Loucy (cell line): ENCODE data around the gene RYR2.
"Not testable (repeated sequence)": the region's sequence is repeated elsewhere in the genome, so short reads cannot be mapped to it uniquely, and the experiment has no call there.

ENCODE experiments used
- H2AFZ ChIP-seq: fragments of 200-600 bp; sonication (generic); 2 replicates; pipeline ENCODE4 v1.6.0; 2016; ENCODE audit warnings: antibody characterized with exemption, mild to moderate bottlenecking, low read length, moderate library complexity
- H3F3A ChIP-seq: fragments of 200-600 bp; 2 replicates; pipeline ENCODE4 v1.6.0; 2016; ENCODE audit warnings: antibody characterized with exemption, low read depth, mild to moderate bottlenecking
- H3K27me3 ChIP-seq: fragments of 200-600 bp; sonication (generic); 2 replicates; pipeline ENCODE4 v1.6.1; 2014; ENCODE audit warnings: low read length, mild to moderate bottlenecking; ENCODE audit not compliant: insufficient read depth, poor library complexity, severe bottlenecking
- H3K36me3 ChIP-seq: fragments of 200-600 bp; sonication (generic); 2 replicates; pipeline ENCODE4 v1.6.1; 2016; ENCODE audit warnings: low read length; ENCODE audit not compliant: insufficient read depth
- H3K4me1 ChIP-seq: fragments of 200-600 bp; sonication (generic); 2 replicates; pipeline ENCODE4 v1.5.1; 2014; ENCODE audit warnings: low read length, mild to moderate bottlenecking; ENCODE audit not compliant: insufficient read depth, poor library complexity, severe bottlenecking
- H3K4me2 ChIP-seq: fragments of 200-600 bp; sonication (generic); 2 replicates; pipeline ENCODE4 v1.6.0; 2014; ENCODE audit warnings: antibody characterized with exemption, low read length, low read depth, mild to moderate bottlenecking; ENCODE audit not compliant: poor library complexity, severe bottlenecking
- H3K4me3 ChIP-seq: fragments of 200-600 bp; sonication (generic); 2 replicates; pipeline ENCODE4 v1.5.1; 2014; ENCODE audit warnings: low read length, mild to moderate bottlenecking, mixed read lengths; ENCODE audit not compliant: poor library complexity, severe bottlenecking
- H3K79me2 ChIP-seq: fragments of 200-600 bp; sonication (generic); 2 replicates; pipeline ENCODE4 v1.6.1; 2014; ENCODE audit warnings: low read length; ENCODE audit not compliant: insufficient read depth
- H3K9ac ChIP-seq: fragments of 200-600 bp; sonication (generic); 2 replicates; pipeline ENCODE4 v1.6.0; 2014; ENCODE audit warnings: mild to moderate bottlenecking, low read depth, low read length, moderate library complexity; ENCODE audit not compliant: poor library complexity, severe bottlenecking
- H3K9me2 ChIP-seq: fragments of 200-600 bp; sonication (generic); replicated peaks from 2 replicates; pipeline ENCODE4 v1.6.1; 2016; ENCODE audit warnings: low read depth, low read length, mixed read lengths
- H3K9me3 ChIP-seq: fragments of 200-600 bp; sonication (generic); 2 replicates; pipeline ENCODE4 v1.6.1; 2014; ENCODE audit warnings: mild to moderate bottlenecking, antibody characterized with exemption, low read length, low read depth; ENCODE audit not compliant: insufficient read depth
- H4K20me1 ChIP-seq: fragments of 200-600 bp; sonication (generic); 2 replicates; pipeline ENCODE4 v1.6.0; 2014; ENCODE audit warnings: antibody characterized with exemption, low read length, mild to moderate bottlenecking; ENCODE audit not compliant: insufficient read depth, poor library complexity, severe bottlenecking
- CTCF ChIP-seq: fragments of 200-600 bp; sonication (generic); conservative IDR thresholded peaks from 2 replicates; pipeline ENCODE4 v1.5.1; 2014; ENCODE audit warnings: mild to moderate bottlenecking, antibody characterized with exemption, low read length
- EZH2phosphoT487 ChIP-seq: fragments of 200-600 bp; IDR thresholded peaks from 2 replicates; pipeline ENCODE4 v1.6.1; 2018; ENCODE audit warnings: antibody characterized with exemption, mild to moderate bottlenecking, moderate library complexity, borderline replicate concordance

Gene RYR2

GRCh38 chr1:237591353-237591752 lies 549.4 kb downstream of the RYR2 start:
- Histone ChIP-seq H3K36me3 (no peaks in the 10 kb centered on the region), H3K9ac (no peak overlapping the region), H3K9me3 (no peaks in the 10 kb centered on the region; the same call in 1 of the 2 replicates), H3K9me2 (no peaks in the 10 kb centered on the region), H3F3A (no peaks in the 10 kb centered on the region), H3K4me1 (no peaks in the 10 kb centered on the region), H3K4me3 (no peak overlapping the region), H3K79me2 (no peaks in the 10 kb centered on the region), H4K20me1 (no peaks in the 10 kb centered on the region), H2AFZ (no peak overlapping the region), H3K4me2 (no peak overlapping the region), H3K27me3 (no peaks in the 10 kb centered on the region)
- no peak for TF ChIP-seq CTCF
- no peak for TF ChIP-seq EZH2phosphoT487

- H3K4me3 ChIP-seq, H3K4me2 ChIP-seq, H3K36me3 ChIP-seq, H4K20me1 ChIP-seq, H3K79me2 ChIP-seq, H3K9me3 ChIP-seq, H3K9me2 ChIP-seq, H3K4me1 ChIP-seq, H3K9ac ChIP-seq, H2AFZ ChIP-seq, H3F3A ChIP-seq, H3K27me3 ChIP-seq: not testable (repeated sequence)
Measured at GRCh38 chr1:237603036-237603568, 561.1 kb downstream of the RYR2 start.

GRCh38 chr1:237608433-237608832 lies 566.4 kb downstream of the RYR2 start:
- Histone ChIP-seq H3K9me3 (no peaks in the 10 kb centered on the region), H3K9me2 (no peaks in the 10 kb centered on the region), H4K20me1 (no peaks in the 10 kb centered on the region), H3K4me2 (no peak overlapping the region), H3K36me3 (no peaks in the 10 kb centered on the region), H3K9ac (no peak overlapping the region), H3F3A (no peaks in the 10 kb centered on the region), H3K4me3 (no peak overlapping the region), H3K27me3 (no peaks in the 10 kb centered on the region), H3K4me1 (no peaks in the 10 kb centered on the region), H2AFZ (no peak overlapping the region), H3K79me2 (no peaks in the 10 kb centered on the region)
- TF ChIP-seq CTCF (no peak), EZH2phosphoT487 (no peak)

GRCh38 chr1:237610157-237610556 lies 568.2 kb downstream of the RYR2 start:
- no peaks in the 10 kb centered on the region for H3F3A ChIP-seq
- no peaks in the 10 kb centered on the region for H4K20me1 ChIP-seq
- no peaks in the 10 kb centered on the region for H3K9me3 ChIP-seq
- H3K4me3 ChIP-seq = no peak overlapping the region
- H3K4me2 ChIP-seq = no peak overlapping the region
- H2AFZ ChIP-seq = no peak overlapping the region
- TF ChIP-seq EZH2phosphoT487 (no peak), CTCF (no peak)
- H3K27me3 ChIP-seq = no peaks in the 10 kb centered on the region
- H3K4me1 ChIP-seq = no peaks in the 10 kb centered on the region
- H3K36me3 ChIP-seq = no peaks in the 10 kb centered on the region
- no peak overlapping the region for H3K9ac ChIP-seq
- H3K79me2 ChIP-seq = no peaks in the 10 kb centered on the region
- no peaks in the 10 kb centered on the region for H3K9me2 ChIP-seq
